GM12878 (cell line): Measurements from ENCODE around the gene IRAK4. TPM values are rescaled to one million over a fixed set of nuclear protein-coding genes. Genes with fewer than 3 reads are reported as not detected.

Experiments used
- ATAC-seq: fragments of 200-7000 bp; cut with Tn5 transposase; 3 replicates; pipeline ENCODE4 v1.9.1; 2020; ENCODE audit warnings: mild to moderate bottlenecking, moderate library complexity
- BruUV-seq: library from RNA; stranded (reverse); fragments of 400-500 nt; replicated peaks from 2 replicates; lab custom pipeline; 2021; lab: Mats Ljungman, UMichigan
- CTCF ChIA-PET: fragments of 300-600 bp; sonication (Branson Sonifier 250); formaldehyde crosslinking; extraction: SDS; loops from one replicate; lab custom pipeline; 2021; ENCODE audit warnings: inconsistent platforms; lab: Yijun Ruan, JAX
- POLR2A ChIA-PET: fragments of 350-600 bp; formaldehyde crosslinking; extraction: SDS; loops from one replicate; lab custom pipeline; 2021; ENCODE audit warnings: inconsistent platforms; lab: Charles Lee
- RAD21 ChIA-PET: fragments of 300-600 bp; sonication (Branson Sonifier 250); formaldehyde crosslinking; loops from one replicate; lab custom pipeline; 2023; ENCODE audit warnings: antibody characterized with exemption; ENCODE audit not compliant: unreplicated experiment; lab: Charles Lee
- SMC1A ChIA-PET: fragments of 300-600 bp; sonication (Branson Sonifier 250); formaldehyde crosslinking; loops from one replicate; lab custom pipeline; 2023; ENCODE audit not compliant: unreplicated experiment, uncharacterized antibody; lab: Charles Lee
- DNase-seq: peaks from one replicate; pipeline ENCODE4 v3.0.0-alpha.2; 2011; ENCODE audit warnings: low read depth, low spot score
- FAIRE-seq: peaks from 3 replicates; lab custom pipeline; 2011; peaks lifted over from hg19 to GRCh38; lab: Jason Lieb, UNC
- H2AFZ ChIP-seq: 2 replicates; pipeline ENCODE4 v1.6.0; 2011; ENCODE audit warnings: low read depth, low read length, control low read depth; ENCODE audit not compliant: control insufficient read depth
- H3K27ac ChIP-seq: 2 replicates; pipeline ENCODE4 v1.5.1; 2011; ENCODE audit warnings: control low read depth; ENCODE audit not compliant: control insufficient read depth, insufficient read depth
- H3K27me3 ChIP-seq, 2 experiments: replicated peaks in 1 of 2; 2 replicates each; pipeline versions ENCODE4 v1.6.0 to v1.6.1; 2011; ENCODE audit warnings: low read length in 1 of 2; ENCODE audit not compliant: control insufficient read depth in 2 of 2, insufficient read depth in 2 of 2
- H3K36me3 ChIP-seq, 2 experiments: 2 replicates each; pipeline ENCODE4 v1.5.1; 2011; ENCODE audit warnings: low read length in 1 of 2; ENCODE audit not compliant: control insufficient read depth in 2 of 2, insufficient read depth in 2 of 2
- H3K4me1 ChIP-seq: 2 replicates; pipeline ENCODE4 v1.6.1; 2011; ENCODE audit warnings: mild to moderate bottlenecking, low read length, moderate library complexity, mixed read lengths; ENCODE audit not compliant: control insufficient read depth, insufficient read depth
- H3K4me2 ChIP-seq: 2 replicates; pipeline ENCODE4 v1.6.0; 2011; ENCODE audit warnings: control low read depth; ENCODE audit not compliant: control insufficient read depth, insufficient read depth
- H3K4me3 ChIP-seq: fragments of 200-600 bp; sonication (generic); 2 replicates; pipeline ENCODE4 v1.5.1; 2016
- H3K79me2 ChIP-seq: 2 replicates; pipeline ENCODE4 v1.6.0; 2011; ENCODE audit warnings: low read length; ENCODE audit not compliant: control insufficient read depth, insufficient read depth
- H3K9ac ChIP-seq: 2 replicates; pipeline ENCODE4 v1.8.0; 2011; ENCODE audit warnings: low read length, control low read depth, mixed read lengths; ENCODE audit not compliant: control insufficient read depth, insufficient read depth
- H3K9me3 ChIP-seq: replicated peaks from 3 replicates; pipeline ENCODE4 v1.5.1; 2011; ENCODE audit warnings: mild to moderate bottlenecking, low read length; ENCODE audit not compliant: control insufficient read depth, insufficient read depth
- H4K20me1 ChIP-seq: 2 replicates; pipeline ENCODE4 v1.6.0; 2011; ENCODE audit not compliant: control insufficient read depth, insufficient read depth
- CHD1 ChIP-seq: IDR thresholded peaks from 2 replicates; pipeline ENCODE4 v1.6.1; 2012; ENCODE audit warnings: low read depth, low read length, improper control_type of control experiment
- RB1 ChIP-seq: fragments of 450-650 bp; formaldehyde crosslinking; IDR thresholded peaks from 2 replicates; pipeline ENCODE4 v1.6.1; 2017; ENCODE audit warnings: mild to moderate bottlenecking, borderline replicate concordance
- WGBS: methylation state at CpG from one replicate; pipeline ENCODE4 v1.1.6; 2016; ENCODE audit warnings: low lambda C conversion rate; ENCODE audit not compliant: insufficient replicate concordance, insufficient coverage; ENCODE audit errors: missing lambda C conversion rate; 5-methylcytosine and 5-hydroxymethylcytosine counted together
- in situ Hi-C: fragments of 300-500 bp; cut with MboI; formaldehyde crosslinking; loops from 9 replicates; pipeline ENCODE4 v1.14.3; 2018; ENCODE audit warnings: mixed read lengths
- intact Hi-C: fragments of 100-400 bp; cut with micrococcal nuclease; formaldehyde crosslinking; loops from one replicate; pipeline ENCODE4 v1.14.2; 2022; ENCODE audit not compliant: unreplicated experiment
- polyA plus RNA-seq, 11 experiments: library from polyadenylated mRNA; depleted of rRNA in 4 of 11; unstranded in 6 of 11; stranded (reverse) in 5 of 11; fragments of >200 nt; fragmentation: Nextera tagmentation in 4 of 11; fragmentation: Illumina TruSeq in 1 of 11; extraction: Ambion mirVana in 4 of 11; extraction: Trizol in 1 of 11; gene quantifications; 1 replicate in 1 of 11; 2 replicates in 10 of 11; pipeline versions ENCODE4 v1.2.1 to v1.2.3, GENCODE V29; 2011 to 2016; ENCODE audit warnings: inconsistent platforms in 2 of 11, missing spikeins in 2 of 11, low read depth in 1 of 11
- total RNA-seq, 4 experiments: library from RNA; depleted of rRNA in 3 of 4; stranded (reverse); fragments of >200 nt in 3 of 4; fragmentation: Illumina TruSeq in 1 of 4; extraction: Trizol in 1 of 4; gene quantifications; 2 replicates each; pipeline versions ENCODE4 v1.2.1 to v1.2.3, GENCODE V29; 2013 to 2021
- TF ChIP-seq, protein P1 (sequence below): fragments of 450-650 bp; IDR thresholded peaks from 2 replicates; pipeline ENCODE4 v1.6.1; 2016; ENCODE audit warnings: mild to moderate bottlenecking, moderate library complexity, borderline replicate concordance
- TF ChIP-seq, protein P2 (sequence below): fragments of 450-650 bp; formaldehyde crosslinking; IDR thresholded peaks from 2 replicates; pipeline ENCODE4 v1.5.0; 2022; ENCODE audit warnings: mild to moderate bottlenecking, missing genetic modification characterization
- TF ChIP-seq, protein P3 (sequence below): fragments of 450-650 bp; IDR thresholded peaks from 2 replicates; pipeline ENCODE4 v1.6.1; 2018; ENCODE audit warnings: mild to moderate bottlenecking, low read depth, moderate library complexity; ENCODE audit not compliant: partially characterized antibody

Gene IRAK4
- total and polyA plus RNA-seq, 10 of the 15 experiments (the other 5 are each of a cell fraction or from before 2014, with no cell fraction given): 7.9 to 46.8 (median 20.9) TPM

- no peak for TF ChIP-seq CHD1
- TF ChIP-seq, protein P1, sequence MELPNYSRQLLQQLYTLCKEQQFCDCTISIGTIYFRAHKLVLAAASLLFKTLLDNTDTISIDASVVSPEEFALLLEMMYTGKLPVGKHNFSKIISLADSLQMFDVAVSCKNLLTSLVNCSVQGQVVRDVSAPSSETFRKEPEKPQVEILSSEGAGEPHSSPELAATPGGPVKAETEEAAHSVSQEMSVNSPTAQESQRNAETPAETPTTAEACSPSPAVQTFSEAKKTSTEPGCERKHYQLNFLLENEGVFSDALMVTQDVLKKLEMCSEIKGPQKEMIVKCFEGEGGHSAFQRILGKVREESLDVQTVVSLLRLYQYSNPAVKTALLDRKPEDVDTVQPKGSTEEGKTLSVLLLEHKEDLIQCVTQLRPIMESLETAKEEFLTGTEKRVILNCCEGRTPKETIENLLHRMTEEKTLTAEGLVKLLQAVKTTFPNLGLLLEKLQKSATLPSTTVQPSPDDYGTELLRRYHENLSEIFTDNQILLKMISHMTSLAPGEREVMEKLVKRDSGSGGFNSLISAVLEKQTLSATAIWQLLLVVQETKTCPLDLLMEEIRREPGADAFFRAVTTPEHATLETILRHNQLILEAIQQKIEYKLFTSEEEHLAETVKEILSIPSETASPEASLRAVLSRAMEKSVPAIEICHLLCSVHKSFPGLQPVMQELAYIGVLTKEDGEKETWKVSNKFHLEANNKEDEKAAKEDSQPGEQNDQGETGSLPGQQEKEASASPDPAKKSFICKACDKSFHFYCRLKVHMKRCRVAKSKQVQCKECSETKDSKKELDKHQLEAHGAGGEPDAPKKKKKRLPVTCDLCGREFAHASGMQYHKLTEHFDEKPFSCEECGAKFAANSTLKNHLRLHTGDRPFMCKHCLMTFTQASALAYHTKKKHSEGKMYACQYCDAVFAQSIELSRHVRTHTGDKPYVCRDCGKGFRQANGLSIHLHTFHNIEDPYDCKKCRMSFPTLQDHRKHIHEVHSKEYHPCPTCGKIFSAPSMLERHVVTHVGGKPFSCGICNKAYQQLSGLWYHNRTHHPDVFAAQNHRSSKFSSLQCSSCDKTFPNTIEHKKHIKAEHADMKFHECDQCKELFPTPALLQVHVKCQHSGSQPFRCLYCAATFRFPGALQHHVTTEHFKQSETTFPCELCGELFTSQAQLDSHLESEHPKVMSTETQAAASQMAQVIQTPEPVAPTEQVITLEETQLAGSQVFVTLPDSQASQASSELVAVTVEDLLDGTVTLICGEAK: peak; percentile 82
- FAIRE-seq (no peak), DNase-seq (no peak), ATAC-seq (no peak)
- ChIA-PET SMC1A (no interaction called here), CTCF (no interaction called here), POLR2A (no interaction called here), RAD21 (no interaction called here)
- intact Hi-C loops (no loop called here), in situ Hi-C loops (no loop called here)
- Histone ChIP-seq H3K4me2 (no peak overlapping the region), H3K27ac (no peak overlapping the region), H3K4me1 (peaks cover 6% of the 10 kb centered on the region), H3K79me2 (no peaks in the 10 kb centered on the region), H3K9me3 (peaks cover 6% of the 10 kb centered on the region), H3K27me3 (no peaks in the 10 kb centered on the region), H3K4me3 (no peak overlapping the region), H2AFZ (no peak overlapping the region), H3K9ac (no peak overlapping the region), H3K36me3 (peaks cover 0 to 20% of the 10 kb centered on the region in 2 experiments; a peak in 1 of 4 replicates), H4K20me1 (no peaks in the 10 kb centered on the region)
- no TSS peak for BruUV-seq
These were observed 13.9 kb upstream of the IRAK4 start for GRCh38 chr12:43744826-43745225.

DNA sequence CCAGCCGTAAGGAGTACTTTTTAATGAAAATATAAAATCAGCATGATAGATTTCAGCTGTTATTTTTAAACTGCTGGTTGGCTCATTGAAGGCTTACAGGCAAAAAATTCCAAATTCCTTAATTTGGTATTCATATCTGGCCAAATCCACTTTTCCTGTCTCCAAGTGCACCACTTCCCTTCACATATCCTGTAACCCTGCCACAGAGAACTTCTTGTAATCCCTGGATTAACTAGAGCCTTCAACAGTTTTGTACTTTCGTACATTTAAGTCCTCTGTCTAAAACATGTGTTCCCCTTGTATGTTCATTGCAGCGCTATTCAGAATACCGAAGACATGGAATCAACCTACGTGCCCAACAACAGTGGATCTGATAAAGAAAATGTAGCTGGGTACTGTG, 9.7 kb upstream of the IRAK4 start:
- no TSS peak for BruUV-seq
- POLR2A ChIA-PET: interaction anchor here (1.0 kb wide), 1 partner anchor 23 kb away, joined by 3 read pairs; no protein-coding TSS in a partner anchor
- Histone ChIP-seq H3K4me1 (no peaks in the 10 kb centered on the region), H3K27me3 (no peaks in the 10 kb centered on the region), H3K36me3 (peaks cover 0 to 8% of the 10 kb centered on the region in 2 experiments; a peak in 1 of 4 replicates), H3K4me3 (no peak overlapping the region), H3K4me2 (no peak overlapping the region), H3K9me3 (peaks cover 8% of the 10 kb centered on the region), H3K9ac (no peak overlapping the region), H3K27ac (no peak overlapping the region), H2AFZ (no peak overlapping the region), H4K20me1 (no peaks in the 10 kb centered on the region), H3K79me2 (peaks cover 7% of the 10 kb centered on the region)
- CTCF ChIA-PET: interaction anchor here (0.8 to 1.7 kb wide), 3 partner anchors 9 to 10 kb away, joined by 4 to 5 read pairs (median 4); partner anchors contain the start of genes IRAK4 and PUS7L
- in situ Hi-C loops: no loop called here
- WGBS: 99% methylated on average over 5 of the region's 5 CpGs
- ATAC-seq (no peak), DNase-seq (no peak), FAIRE-seq (no peak)
- SMC1A ChIA-PET: interaction anchor here (1.5 to 1.8 kb wide), 2 partner anchors 10 kb away, joined by 4 to 6 read pairs; partner anchors contain the start of genes IRAK4 and PUS7L
- intact Hi-C loops: no loop called here
- RAD21 ChIA-PET: interaction anchor here (1.4 kb wide), 1 partner anchor 10 kb away, joined by 3 read pairs; the partner anchor contains the start of genes IRAK4 and PUS7L
- TF ChIP-seq RB1: no peak
- TF ChIP-seq, protein P2, sequence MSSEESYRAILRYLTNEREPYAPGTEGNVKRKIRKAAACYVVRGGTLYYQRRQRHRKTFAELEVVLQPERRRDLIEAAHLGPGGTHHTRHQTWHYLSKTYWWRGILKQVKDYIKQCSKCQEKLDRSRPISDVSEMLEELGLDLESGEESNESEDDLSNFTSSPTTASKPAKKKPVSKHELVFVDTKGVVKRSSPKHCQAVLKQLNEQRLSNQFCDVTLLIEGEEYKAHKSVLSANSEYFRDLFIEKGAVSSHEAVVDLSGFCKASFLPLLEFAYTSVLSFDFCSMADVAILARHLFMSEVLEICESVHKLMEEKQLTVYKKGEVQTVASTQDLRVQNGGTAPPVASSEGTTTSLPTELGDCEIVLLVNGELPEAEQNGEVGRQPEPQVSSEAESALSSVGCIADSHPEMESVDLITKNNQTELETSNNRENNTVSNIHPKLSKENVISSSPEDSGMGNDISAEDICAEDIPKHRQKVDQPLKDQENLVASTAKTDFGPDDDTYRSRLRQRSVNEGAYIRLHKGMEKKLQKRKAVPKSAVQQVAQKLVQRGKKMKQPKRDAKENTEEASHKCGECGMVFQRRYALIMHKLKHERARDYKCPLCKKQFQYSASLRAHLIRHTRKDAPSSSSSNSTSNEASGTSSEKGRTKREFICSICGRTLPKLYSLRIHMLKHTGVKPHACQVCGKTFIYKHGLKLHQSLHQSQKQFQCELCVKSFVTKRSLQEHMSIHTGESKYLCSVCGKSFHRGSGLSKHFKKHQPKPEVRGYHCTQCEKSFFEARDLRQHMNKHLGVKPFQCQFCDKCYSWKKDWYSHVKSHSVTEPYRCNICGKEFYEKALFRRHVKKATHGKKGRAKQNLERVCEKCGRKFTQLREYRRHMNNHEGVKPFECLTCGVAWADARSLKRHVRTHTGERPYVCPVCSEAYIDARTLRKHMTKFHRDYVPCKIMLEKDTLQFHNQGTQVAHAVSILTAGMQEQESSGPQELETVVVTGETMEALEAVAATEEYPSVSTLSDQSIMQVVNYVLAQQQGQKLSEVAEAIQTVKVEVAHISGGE (CRISPR knock-in tag): no peak
- TF ChIP-seq, protein P3, sequence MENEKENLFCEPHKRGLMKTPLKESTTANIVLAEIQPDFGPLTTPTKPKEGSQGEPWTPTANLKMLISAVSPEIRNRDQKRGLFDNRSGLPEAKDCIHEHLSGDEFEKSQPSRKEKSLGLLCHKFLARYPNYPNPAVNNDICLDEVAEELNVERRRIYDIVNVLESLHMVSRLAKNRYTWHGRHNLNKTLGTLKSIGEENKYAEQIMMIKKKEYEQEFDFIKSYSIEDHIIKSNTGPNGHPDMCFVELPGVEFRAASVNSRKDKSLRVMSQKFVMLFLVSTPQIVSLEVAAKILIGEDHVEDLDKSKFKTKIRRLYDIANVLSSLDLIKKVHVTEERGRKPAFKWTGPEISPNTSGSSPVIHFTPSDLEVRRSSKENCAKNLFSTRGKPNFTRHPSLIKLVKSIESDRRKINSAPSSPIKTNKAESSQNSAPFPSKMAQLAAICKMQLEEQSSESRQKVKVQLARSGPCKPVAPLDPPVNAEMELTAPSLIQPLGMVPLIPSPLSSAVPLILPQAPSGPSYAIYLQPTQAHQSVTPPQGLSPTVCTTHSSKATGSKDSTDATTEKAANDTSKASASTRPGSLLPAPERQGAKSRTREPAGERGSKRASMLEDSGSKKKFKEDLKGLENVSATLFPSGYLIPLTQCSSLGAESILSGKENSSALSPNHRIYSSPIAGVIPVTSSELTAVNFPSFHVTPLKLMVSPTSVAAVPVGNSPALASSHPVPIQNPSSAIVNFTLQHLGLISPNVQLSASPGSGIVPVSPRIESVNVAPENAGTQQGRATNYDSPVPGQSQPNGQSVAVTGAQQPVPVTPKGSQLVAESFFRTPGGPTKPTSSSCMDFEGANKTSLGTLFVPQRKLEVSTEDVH: no peak
